IMR-90 (cell line): ENCODE measurements around the gene FKBP4. TPM values are rescaled to one million over a fixed set of nuclear protein-coding genes. Genes with fewer than 3 reads are reported as not detected.

ENCODE experiments used
- ATAC-seq: fragments of 200-7000 bp; cut with Tn5 transposase; 2 replicates; pipeline ENCODE4 v1.9.1; 2020; ENCODE audit warnings: low read depth, mild to moderate bottlenecking, moderate library complexity
- BruUV-seq: library from RNA; stranded (reverse); fragments of 400-500 nt; replicated peaks from 2 replicates; lab custom pipeline; 2021; lab: Mats Ljungman, UMichigan
- CTCF ChIA-PET: fragments of 300-600 bp; formaldehyde crosslinking; extraction: SDS; loops from one replicate; lab custom pipeline; 2021; ENCODE audit warnings: antibody characterized with exemption; lab: Yijun Ruan, JAX
- POLR2A ChIA-PET: fragments of 300-600 bp; sonication (Branson Sonifier 250); formaldehyde crosslinking; loops from one replicate; lab custom pipeline; 2022; ENCODE audit warnings: antibody characterized with exemption; ENCODE audit not compliant: unreplicated experiment; lab: Charles Lee
- DNase-seq: peaks from one replicate; pipeline ENCODE4 v3.0.0; 2013
- H2AFZ ChIP-seq: replicated peaks from 2 replicates; pipeline ENCODE3; 2013; ENCODE audit warnings: low read length, mild to moderate bottlenecking; ENCODE audit not compliant: poor library complexity
- H2AK5ac ChIP-seq: 2 replicates; pipeline ENCODE4 v1.6.1; 2013; ENCODE audit warnings: low read depth, low read length, inconsistent platforms
- H2AK9ac ChIP-seq: replicated peaks from 2 replicates; pipeline ENCODE3; 2013; ENCODE audit warnings: mild to moderate bottlenecking, low read depth, low read length, moderate library complexity; ENCODE audit not compliant: poor library complexity
- H2BK120ac ChIP-seq: 2 replicates; pipeline ENCODE4 v1.6.1; 2013; ENCODE audit warnings: low read depth, low read length, inconsistent platforms
- H2BK15ac ChIP-seq: 3 replicates; pipeline ENCODE4 v1.6.1; 2013; ENCODE audit warnings: low read depth, low read length, inconsistent platforms
- H2BK20ac ChIP-seq: 2 replicates; pipeline ENCODE4 v1.6.1; 2013; ENCODE audit warnings: low read depth, mild to moderate bottlenecking, inconsistent platforms, low read length, moderate library complexity
- H2BK5ac ChIP-seq: 2 replicates; pipeline ENCODE4 v1.6.1; 2013; ENCODE audit warnings: mild to moderate bottlenecking, low read depth, low read length, inconsistent platforms; ENCODE audit not compliant: poor library complexity, severe bottlenecking
- H3K14ac ChIP-seq: replicated peaks from 2 replicates; pipeline ENCODE4 v1.6.1; 2013; ENCODE audit warnings: low read depth, low read length, inconsistent platforms
- H3K18ac ChIP-seq: 2 replicates; pipeline ENCODE4 v1.6.1; 2013; ENCODE audit warnings: low read depth, low read length, control low read depth
- H3K23ac ChIP-seq: 2 replicates; pipeline ENCODE4 v1.6.1; 2013; ENCODE audit warnings: low read depth, low read length, inconsistent platforms
- H3K27ac ChIP-seq: 2 replicates; pipeline ENCODE4 v1.5.1; 2013; ENCODE audit warnings: mild to moderate bottlenecking, control low read depth, low read length; ENCODE audit not compliant: insufficient read depth
- H3K27me3 ChIP-seq: 2 replicates; pipeline ENCODE4 v1.6.1; 2013; ENCODE audit warnings: low read length; ENCODE audit not compliant: control insufficient read depth, insufficient read depth
- H3K36me3 ChIP-seq: 2 replicates; pipeline ENCODE4 v1.6.1; 2013; ENCODE audit warnings: low read length, mixed read lengths; ENCODE audit not compliant: control insufficient read depth, insufficient read depth
- H3K4ac ChIP-seq: 2 replicates; pipeline ENCODE4 v1.6.1; 2013; ENCODE audit warnings: low read depth, low read length, inconsistent platforms
- H3K4me1 ChIP-seq: 2 replicates; pipeline ENCODE4 v1.6.1; 2013; ENCODE audit warnings: low read length, mixed read lengths; ENCODE audit not compliant: control insufficient read depth, insufficient read depth
- H3K4me2 ChIP-seq: 2 replicates; pipeline ENCODE4 v1.6.1; 2013; ENCODE audit warnings: low read depth, mild to moderate bottlenecking, control low read depth, low read length, moderate library complexity
- H3K4me3 ChIP-seq: 2 replicates; pipeline ENCODE4 v1.5.1; 2013; ENCODE audit warnings: low read depth, mild to moderate bottlenecking, control low read depth, low read length, moderate library complexity; ENCODE audit not compliant: insufficient read depth
- H3K56ac ChIP-seq: 2 replicates; pipeline ENCODE4 v1.6.1; 2013; ENCODE audit warnings: low read length, inconsistent platforms; ENCODE audit not compliant: insufficient read depth; ENCODE audit errors: extremely low read depth
- H3K79me1 ChIP-seq, 2 experiments: 2 replicates each; pipeline ENCODE4 v1.6.1; 2013; ENCODE audit warnings: low read length in 2 of 2, inconsistent platforms in 1 of 2, low read depth in 1 of 2
- H3K9ac ChIP-seq: 2 replicates; pipeline ENCODE4 v1.6.1; 2013; ENCODE audit warnings: low read depth, low read length, control low read depth
- H3K9me1 ChIP-seq: 2 replicates; pipeline ENCODE4 v1.6.1; 2013; ENCODE audit warnings: low read length, inconsistent platforms; ENCODE audit not compliant: insufficient read depth
- H3K9me3 ChIP-seq: 2 replicates; pipeline ENCODE4 v1.6.1; 2013; ENCODE audit warnings: low read length; ENCODE audit not compliant: control insufficient read depth, insufficient read depth
- H4K20me1 ChIP-seq: 2 replicates; pipeline ENCODE4 v1.6.1; 2013; ENCODE audit warnings: low read length, inconsistent platforms; ENCODE audit not compliant: insufficient read depth
- H4K5ac ChIP-seq: 2 replicates; pipeline ENCODE4 v1.6.1; 2013; ENCODE audit warnings: mild to moderate bottlenecking, low read depth, low read length, control low read depth
- H4K8ac ChIP-seq, 2 experiments: 2 replicates each; pipeline ENCODE4 v1.6.1; 2013; ENCODE audit warnings: low read depth in 2 of 2, low read length in 2 of 2, control low read depth in 1 of 2, inconsistent platforms in 1 of 2
- H4K91ac ChIP-seq: 2 replicates; pipeline ENCODE4 v1.6.1; 2013; ENCODE audit warnings: low read depth, low read length, inconsistent platforms; ENCODE audit not compliant: insufficient read depth
- BHLHE40 ChIP-seq: fragments of 150-350 bp; IDR thresholded peaks from 2 replicates; pipeline ENCODE4 v1.6.1; 2016; ENCODE audit warnings: mild to moderate bottlenecking, low read depth, low read length
- CEBPB ChIP-seq: IDR thresholded peaks from 2 replicates; pipeline ENCODE4 v1.6.1; 2012; ENCODE audit warnings: low read depth, low read length, improper control_type of control experiment
- MAZ ChIP-seq: IDR thresholded peaks from 2 replicates; pipeline ENCODE4 v1.6.1; 2012; ENCODE audit warnings: low read depth, mild to moderate bottlenecking, low read length, improper control_type of control experiment, moderate library complexity, borderline replicate concordance
- MXI1 ChIP-seq: IDR thresholded peaks from 2 replicates; pipeline ENCODE4 v1.6.1; 2012; ENCODE audit warnings: low read depth, mild to moderate bottlenecking, low read length, moderate library complexity, borderline replicate concordance
- POLR2A ChIP-seq: IDR thresholded peaks from 2 replicates; pipeline ENCODE4 v1.6.1; 2012; ENCODE audit warnings: mild to moderate bottlenecking, low read depth, low read length
- RAD21 ChIP-seq: IDR thresholded peaks from 2 replicates; pipeline ENCODE4 v1.6.1; 2012; ENCODE audit warnings: low read length, improper control_type of control experiment
- WGBS, 2 experiments: methylation state at CpG; one replicate each; pipeline versions ENCODE4 v1.1.5 to v1.1.7; 2013; ENCODE audit warnings: missing lambda C conversion rate in 2 of 2; ENCODE audit not compliant: insufficient read length in 1 of 2; ENCODE audit errors: extremely low coverage in 2 of 2; 5-methylcytosine and 5-hydroxymethylcytosine counted together
- dilution Hi-C: fragments of 300-500 bp; cut with HindIII; formaldehyde crosslinking; loops from one replicate; pipeline ENCODE4 v1.14.3; 2018; ENCODE audit warnings: low sequenced_read_pairs; ENCODE audit not compliant: unreplicated experiment
- in situ Hi-C: fragments of 300-500 bp; cut with MboI; formaldehyde crosslinking; loops from 3 replicates; pipeline ENCODE4 v1.14.3; 2019; ENCODE audit warnings: low sequenced_read_pairs, inconsistent platforms, mixed read lengths
- intact Hi-C: fragments of 100-400 bp; cut with micrococcal nuclease; formaldehyde crosslinking; loops from 2 replicates; pipeline ENCODE4 v1.10.0; 2022
- polyA plus RNA-seq, 3 experiments: library from polyadenylated mRNA; depleted of rRNA; stranded (reverse); fragments of >200 nt; gene quantifications; 2 replicates each; pipeline ENCODE4 v1.2.3, GENCODE V29; 2012; ENCODE audit warnings: low replicate concordance in 1 of 3
- total RNA-seq: library from RNA; depleted of rRNA; stranded (reverse); fragments of >200 nt; gene quantifications from 2 replicates; pipeline ENCODE4 v1.2.3, GENCODE V29; 2012
- TF ChIP-seq, protein P1 (sequence below): conservative IDR thresholded peaks from 2 replicates; pipeline ENCODE4 v1.5.1; 2012; ENCODE audit warnings: mild to moderate bottlenecking, low read depth, low read length, improper control_type of control experiment
- TF ChIP-seq, protein P2 (sequence below): fragments of 150-350 bp; IDR thresholded peaks from 2 replicates; pipeline ENCODE4 v1.6.1; 2016; ENCODE audit warnings: low read depth, mild to moderate bottlenecking, low read length, moderate library complexity, borderline replicate concordance

Gene FKBP4
- total and polyA plus RNA-seq, 2 of the 4 experiments (the other 2 are of a cell fraction): 35.7 to 36.0 TPM

DNA sequence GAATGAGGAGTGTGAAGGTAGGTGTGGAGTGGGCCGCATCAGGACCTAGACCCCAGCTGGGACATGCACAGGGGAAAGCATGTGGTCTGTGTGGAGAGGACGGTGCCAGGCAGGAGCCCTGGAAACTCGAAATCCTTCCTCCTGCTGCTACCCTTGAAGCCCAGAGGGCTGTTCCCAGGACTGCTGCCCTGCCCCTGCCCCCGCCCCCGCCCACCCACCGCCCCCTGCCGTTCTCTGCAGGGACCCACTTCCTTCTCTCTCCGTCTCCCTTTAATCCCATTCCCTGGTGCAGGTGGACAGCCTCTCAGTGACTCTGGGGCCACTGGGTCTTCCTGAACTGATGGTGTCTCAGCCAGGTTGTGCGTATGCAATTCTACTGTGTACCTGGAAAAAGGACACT lies 25.7 kb downstream of the FKBP4 start:
- no peak overlapping the region for H2AK5ac ChIP-seq
- no peak overlapping the region for H3K27ac ChIP-seq
- WGBS, 2 experiments: 100% methylated on average over 1 of the region's 9 CpGs; no CpG with 5 or more reads in 1 of the 2 experiments
- ChIA-PET POLR2A (no interaction called here), CTCF (no interaction called here)
- no peaks in the 10 kb centered on the region for H4K20me1 ChIP-seq
- no peak overlapping the region for H4K5ac ChIP-seq
- dilution Hi-C loops (no loop called here), in situ Hi-C loops (no loop called here), intact Hi-C loops (no loop called here)
- H3K9me1 ChIP-seq: no peaks in the 10 kb centered on the region
- H3K9ac ChIP-seq: no peak overlapping the region
- H3K27me3 ChIP-seq: no peaks in the 10 kb centered on the region
- no peak overlapping the region for H4K8ac ChIP-seq
- no peak for TF ChIP-seq MXI1
- TF ChIP-seq, protein P1, sequence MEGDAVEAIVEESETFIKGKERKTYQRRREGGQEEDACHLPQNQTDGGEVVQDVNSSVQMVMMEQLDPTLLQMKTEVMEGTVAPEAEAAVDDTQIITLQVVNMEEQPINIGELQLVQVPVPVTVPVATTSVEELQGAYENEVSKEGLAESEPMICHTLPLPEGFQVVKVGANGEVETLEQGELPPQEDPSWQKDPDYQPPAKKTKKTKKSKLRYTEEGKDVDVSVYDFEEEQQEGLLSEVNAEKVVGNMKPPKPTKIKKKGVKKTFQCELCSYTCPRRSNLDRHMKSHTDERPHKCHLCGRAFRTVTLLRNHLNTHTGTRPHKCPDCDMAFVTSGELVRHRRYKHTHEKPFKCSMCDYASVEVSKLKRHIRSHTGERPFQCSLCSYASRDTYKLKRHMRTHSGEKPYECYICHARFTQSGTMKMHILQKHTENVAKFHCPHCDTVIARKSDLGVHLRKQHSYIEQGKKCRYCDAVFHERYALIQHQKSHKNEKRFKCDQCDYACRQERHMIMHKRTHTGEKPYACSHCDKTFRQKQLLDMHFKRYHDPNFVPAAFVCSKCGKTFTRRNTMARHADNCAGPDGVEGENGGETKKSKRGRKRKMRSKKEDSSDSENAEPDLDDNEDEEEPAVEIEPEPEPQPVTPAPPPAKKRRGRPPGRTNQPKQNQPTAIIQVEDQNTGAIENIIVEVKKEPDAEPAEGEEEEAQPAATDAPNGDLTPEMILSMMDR: no peak
- no peak for TF ChIP-seq POLR2A
- TF ChIP-seq CEBPB: no peak
- no peak for TF ChIP-seq BHLHE40
- TF ChIP-seq MAZ: no peak
- no peak for TF ChIP-seq RAD21
- TF ChIP-seq, protein P2, sequence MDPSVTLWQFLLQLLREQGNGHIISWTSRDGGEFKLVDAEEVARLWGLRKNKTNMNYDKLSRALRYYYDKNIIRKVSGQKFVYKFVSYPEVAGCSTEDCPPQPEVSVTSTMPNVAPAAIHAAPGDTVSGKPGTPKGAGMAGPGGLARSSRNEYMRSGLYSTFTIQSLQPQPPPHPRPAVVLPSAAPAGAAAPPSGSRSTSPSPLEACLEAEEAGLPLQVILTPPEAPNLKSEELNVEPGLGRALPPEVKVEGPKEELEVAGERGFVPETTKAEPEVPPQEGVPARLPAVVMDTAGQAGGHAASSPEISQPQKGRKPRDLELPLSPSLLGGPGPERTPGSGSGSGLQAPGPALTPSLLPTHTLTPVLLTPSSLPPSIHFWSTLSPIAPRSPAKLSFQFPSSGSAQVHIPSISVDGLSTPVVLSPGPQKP: no peak
- no TSS peak for BruUV-seq
- no peak overlapping the region for H2BK15ac ChIP-seq
- H3K4ac ChIP-seq: no peak overlapping the region
- no peak overlapping the region for H2BK120ac ChIP-seq
- H3K9me3 ChIP-seq: no peaks in the 10 kb centered on the region
- ATAC-seq (no peak), DNase-seq (no peak)
- H3K56ac ChIP-seq: no peak overlapping the region
- H3K36me3 ChIP-seq: peaks cover 65% of the 10 kb centered on the region
- H3K18ac ChIP-seq: no peak overlapping the region
- H2AK9ac ChIP-seq: no peak overlapping the region
- H3K4me1 ChIP-seq: no peaks in the 10 kb centered on the region
- H3K4me3 ChIP-seq: no peak overlapping the region
- no peak overlapping the region for H3K4me2 ChIP-seq
- no peak overlapping the region for H3K14ac ChIP-seq
- H3K23ac ChIP-seq: no peak overlapping the region
- no peak overlapping the region for H2BK5ac ChIP-seq
- H3K79me1 ChIP-seq: peaks cover 3 to 20% of the 10 kb centered on the region in 2 experiments
- H2AFZ ChIP-seq: no peak overlapping the region
- H2BK20ac ChIP-seq: no peak overlapping the region
- H4K91ac ChIP-seq: no peak overlapping the region
